Sigmoid colon (tissue), 7 donors: ENCODE measurements around the gene AKIP1. TPM values are rescaled to one million over a fixed set of nuclear protein-coding genes. Genes with fewer than 3 reads are reported as not detected.

ENCODE experiments used
- DNase-seq: peaks from one replicate; pipeline ENCODE4 v3.0.0-alpha.2; 2019
- H3K27ac ChIP-seq, 4 donors: fragments of 200-600 bp; sonication (generic); one replicate each; pipeline ENCODE4 v1.5.1; 2016 to 2019; ENCODE audit warnings: mild to moderate bottlenecking in 1 of 4
- H3K27me3 ChIP-seq, 3 donors: fragments of 200-600 bp; sonication (generic); one replicate each; pipeline ENCODE4 v1.5.1; 2019; ENCODE audit warnings: mild to moderate bottlenecking in 1 of 3
- H3K36me3 ChIP-seq, 4 donors: fragments of 200-600 bp; sonication (generic); one replicate each; pipeline ENCODE4 v1.5.1; 2016 to 2019
- H3K4me1 ChIP-seq, 4 donors: fragments of 200-600 bp; sonication (generic); one replicate each; pipeline ENCODE4 v1.5.1; 2017 to 2019
- H3K4me3 ChIP-seq, 4 donors: fragments of 200-600 bp; sonication (generic); one replicate each; pipeline ENCODE4 v1.5.1; 2017 to 2019; ENCODE audit warnings: mild to moderate bottlenecking in 2 of 4, moderate library complexity in 1 of 4
- H3K9me3 ChIP-seq, 4 donors: fragments of 200-600 bp in 3 of 4; sonication (generic) in 3 of 4; one replicate each; pipeline versions ENCODE4 v1.5.1 to v1.6.1; 2013 to 2019
- CTCF ChIP-seq, 4 experiments: fragments of 450-650 bp in 3 of 4; fragments of 200-600 bp in 1 of 4; IDR thresholded peaks; one replicate each; pipeline ENCODE4 v1.5.1; 2016 to 2019; ENCODE audit warnings: antibody characterized with exemption in 4 of 4, mild to moderate bottlenecking in 3 of 4, moderate library complexity in 2 of 4
- EP300 ChIP-seq, 4 donors: sonication (generic); formaldehyde crosslinking; IDR thresholded peaks; one replicate each; pipeline ENCODE4 v1.6.1; 2017; ENCODE audit warnings: antibody characterized with exemption in 4 of 4
- POLR2A ChIP-seq, 2 donors: fragments of 450-650 bp; IDR thresholded peaks; one replicate each; pipeline ENCODE4 v1.6.1; 2016; ENCODE audit warnings: antibody characterized with exemption in 2 of 2, mild to moderate bottlenecking in 2 of 2, moderate library complexity in 2 of 2
- POLR2AphosphoS5 ChIP-seq, 4 donors: sonication (generic); formaldehyde crosslinking; IDR thresholded peaks; one replicate each; pipeline ENCODE4 v1.6.1; 2017; ENCODE audit warnings: antibody characterized with exemption in 4 of 4
- WGBS, 2 donors: extraction: QIAGEN DNeasy Blood & Tissue Kit; methylation state at CpG; one replicate each; pipeline ENCODE4 v1.1.7; 2013; 5-methylcytosine and 5-hydroxymethylcytosine counted together
- intact Hi-C: fragments of 100-400 bp; cut with DNase I; formaldehyde crosslinking; loops from one replicate; pipeline ENCODE4 v1.15.1; 2023
- polyA plus RNA-seq, 3 donors: library from polyadenylated mRNA; stranded (reverse); fragments of 200-250 nt; gene quantifications; one replicate each; pipeline ENCODE4 v1.2.3, GENCODE V29; 2013
- total RNA-seq, 4 donors: library from RNA; depleted of rRNA; stranded (reverse); fragments of >200 nt; gene quantifications; one replicate each; pipeline ENCODE4 v1.1.0, GENCODE V29; 2016
- donor health status: healthy with polysubstance abuse.
- donor health status: Bipolar disorder and iron deficiency.
- donor health status: healthy.

AKIP1 gene
- total RNA-seq = 10 to 100 TPM; 21.6 to 33.2 (median 26.5) TPM
- polyA plus RNA-seq = 10 to 100 TPM; 18.0 to 19.8 (median 19.3) TPM

- Histone ChIP-seq H3K27me3 (no peaks in the 10 kb centered on the region), H3K36me3 (peaks cover 0 to under 1% (median 0%) of the 10 kb centered on the region in 4 donors), H3K4me3 (peak within 1 kb of the TSS; percentile 62 to 69 (median 63)), H3K4me1 (peaks cover 0 to 44% (median 35%) of the 10 kb centered on the region in 4 donors), H3K27ac (peak within 1 kb of the TSS; percentile 89 to 97 (median 92)), H3K9me3 (no peaks in the 10 kb centered on the region)
- intact Hi-C loops = loop anchor here (2.0 to 5.0 kb wide), 5 partner anchors 40 to 229 kb away; partner anchors contain the start of genes RPL27A and TRIM66
- peak; percentile 98 for DNase-seq
- peak; percentile 76 to 93 (median 89) for TF ChIP-seq POLR2AphosphoS5 (IDR thresholded peaks at IDR 0.05)
- TF ChIP-seq CTCF (IDR thresholded peaks at IDR 0.05) = no peak
- no peak for TF ChIP-seq EP300 (IDR thresholded peaks at IDR 0.05)
- peak; percentile 50 to 80 for TF ChIP-seq POLR2A (IDR thresholded peaks at IDR 0.05)
- 0% methylated on average over 68 of the region's 68 CpGs for WGBS, 2 donors
These were observed at the start of gene AKIP1 for GRCh38 chr11:8911029-8911823. Gene AKIP1 (plus strand): TSS chr11:8911189. CDS start chr11:8911450, 261 bp downstream.

GRCh38 chr11:8863838-8864237 is 47.2 kb upstream of the AKIP1 start:
- no peak for TF ChIP-seq CTCF (IDR thresholded peaks at IDR 0.05)
- no peak for TF ChIP-seq EP300 (IDR thresholded peaks at IDR 0.05)
- no peak for TF ChIP-seq POLR2A (IDR thresholded peaks at IDR 0.05)
- TF ChIP-seq POLR2AphosphoS5 (IDR thresholded peaks at IDR 0.05) = no peak
- intact Hi-C loops = no loop called here

GRCh38 chr11:8865304-8865703 is 45.7 kb upstream of the AKIP1 start:
- intact Hi-C loops = no loop called here
- Histone ChIP-seq H3K4me3 (no peak overlapping the region), H3K36me3 (no peaks in the 10 kb centered on the region), H3K9me3 (no peaks in the 10 kb centered on the region), H3K27ac (peak overlapping the region in 1 of 4 donors; percentile 24), H3K27me3 (no peaks in the 10 kb centered on the region), H3K4me1 (peaks cover 0 to 36% (median 13%) of the 10 kb centered on the region in 4 donors)
- TF ChIP-seq POLR2A (IDR thresholded peaks at IDR 0.05) (no peak), CTCF (IDR thresholded peaks at IDR 0.05) (no peak), EP300 (IDR thresholded peaks at IDR 0.05) (no peak), POLR2AphosphoS5 (IDR thresholded peaks at IDR 0.05) (no peak)
- no peak for DNase-seq

More at GRCh38 chr11:8863838-8864237, 47.2 kb upstream of the AKIP1 start:
- no peak overlapping the region for H3K4me3 ChIP-seq
- no peak for DNase-seq
- no peak overlapping the region for H3K27ac ChIP-seq
- H3K27me3 ChIP-seq = no peaks in the 10 kb centered on the region
- H3K9me3 ChIP-seq = no peaks in the 10 kb centered on the region
- peaks cover 0 to 28% (median 9%) of the 10 kb centered on the region in 4 donors for H3K4me1 ChIP-seq
- no peaks in the 10 kb centered on the region for H3K36me3 ChIP-seq
- WGBS, 2 donors = 79 to 86% methylated on average over 1 of the region's 1 CpG

- peaks cover 0 to 43% (median 20%) of the 10 kb centered on the region in 4 donors for H3K4me1 ChIP-seq
- no peaks in the 10 kb centered on the region for H3K9me3 ChIP-seq
- H3K4me3 ChIP-seq = no peak overlapping the region
- 26 to 57% methylated on average over 6 of the region's 6 CpGs for WGBS, 2 donors
- TF ChIP-seq POLR2A (IDR thresholded peaks at IDR 0.05) = no peak
- no peak for TF ChIP-seq EP300 (IDR thresholded peaks at IDR 0.05)
- no peak for TF ChIP-seq POLR2AphosphoS5 (IDR thresholded peaks at IDR 0.05)
- TF ChIP-seq CTCF (IDR thresholded peaks at IDR 0.05) = no peak
- H3K27me3 ChIP-seq = no peaks in the 10 kb centered on the region
- intact Hi-C loops = no loop called here
- no peaks in the 10 kb centered on the region for H3K36me3 ChIP-seq
- DNase-seq = no peak
- peak overlapping the region in 2 of 4 donors; percentile 11 to 49 for H3K27ac ChIP-seq
These were observed 44.0 kb upstream of the AKIP1 start for GRCh38 chr11:8867035-8867434.
